Esophagus squamous epithelium (tissue), 4 donors: Measurements from ENCODE around the gene CDC20.

Source experiments
- POLR2A ChIP-seq, 4 donors: fragments of 450-650 bp; IDR thresholded peaks; one replicate each; pipeline ENCODE4 v1.6.1; 2017; ENCODE audit warnings: antibody characterized with exemption in 4 of 4, mild to moderate bottlenecking in 4 of 4, moderate library complexity in 3 of 4
- TF ChIP-seq, protein P1 (sequence below), 6 experiments: fragments of 450-650 bp in 4 of 6; fragments of 200-600 bp in 2 of 6; sonication (generic) in 2 of 6; IDR thresholded peaks; one replicate each; pipeline ENCODE4 v1.5.1; 2016 to 2019; ENCODE audit warnings: antibody characterized with exemption in 6 of 6, mild to moderate bottlenecking in 4 of 6, moderate library complexity in 4 of 6

DNA sequence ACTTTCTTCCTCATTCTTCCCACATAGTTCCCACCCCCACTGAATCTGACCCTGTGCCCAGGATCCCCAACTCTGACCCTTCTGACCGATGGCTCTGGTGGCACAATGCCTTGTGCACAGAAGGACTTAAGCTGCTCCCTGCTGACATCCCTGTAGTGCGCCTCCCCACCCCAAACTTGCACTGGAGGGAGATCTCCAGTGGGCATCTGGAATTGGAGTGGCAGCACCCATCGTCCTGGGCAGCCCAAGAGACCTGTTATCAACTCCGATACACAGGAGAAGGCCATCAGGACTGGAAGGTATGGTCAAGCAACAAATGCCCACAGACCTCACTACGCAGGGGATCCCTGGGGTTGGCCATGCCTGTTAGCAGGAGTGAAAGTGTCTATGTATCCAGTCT is 12.1 kb upstream of the CDC20 start:
- TF ChIP-seq, protein P1, sequence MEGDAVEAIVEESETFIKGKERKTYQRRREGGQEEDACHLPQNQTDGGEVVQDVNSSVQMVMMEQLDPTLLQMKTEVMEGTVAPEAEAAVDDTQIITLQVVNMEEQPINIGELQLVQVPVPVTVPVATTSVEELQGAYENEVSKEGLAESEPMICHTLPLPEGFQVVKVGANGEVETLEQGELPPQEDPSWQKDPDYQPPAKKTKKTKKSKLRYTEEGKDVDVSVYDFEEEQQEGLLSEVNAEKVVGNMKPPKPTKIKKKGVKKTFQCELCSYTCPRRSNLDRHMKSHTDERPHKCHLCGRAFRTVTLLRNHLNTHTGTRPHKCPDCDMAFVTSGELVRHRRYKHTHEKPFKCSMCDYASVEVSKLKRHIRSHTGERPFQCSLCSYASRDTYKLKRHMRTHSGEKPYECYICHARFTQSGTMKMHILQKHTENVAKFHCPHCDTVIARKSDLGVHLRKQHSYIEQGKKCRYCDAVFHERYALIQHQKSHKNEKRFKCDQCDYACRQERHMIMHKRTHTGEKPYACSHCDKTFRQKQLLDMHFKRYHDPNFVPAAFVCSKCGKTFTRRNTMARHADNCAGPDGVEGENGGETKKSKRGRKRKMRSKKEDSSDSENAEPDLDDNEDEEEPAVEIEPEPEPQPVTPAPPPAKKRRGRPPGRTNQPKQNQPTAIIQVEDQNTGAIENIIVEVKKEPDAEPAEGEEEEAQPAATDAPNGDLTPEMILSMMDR (IDR thresholded peaks at IDR 0.05), result no peak
- TF ChIP-seq POLR2A (IDR thresholded peaks at IDR 0.05), result no peak
